ENCODE measurements around the gene TMEM158.

DNA sequence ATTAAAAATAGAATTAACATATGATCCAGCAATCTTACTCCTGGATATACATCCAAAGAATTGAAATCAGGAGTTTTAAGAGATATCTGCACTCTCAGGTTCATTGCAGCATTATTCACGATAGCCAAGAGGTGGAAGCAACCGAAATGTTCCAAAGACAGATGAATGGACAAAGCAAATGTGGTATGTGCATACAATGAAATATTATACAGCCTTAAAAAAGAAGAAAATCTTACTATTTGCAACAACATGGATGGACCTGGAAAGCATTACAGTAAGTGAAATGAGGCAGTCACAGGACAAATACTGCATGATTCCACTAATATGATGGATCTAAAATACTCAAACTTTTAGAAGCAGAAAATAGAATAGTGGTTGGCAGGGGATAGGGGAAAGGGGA is 9.3 kb upstream of the TMEM158 start:
- TF ChIP-seq SIN3A (IDR thresholded peaks at IDR 0.05; ENCODE audit: low read depth, low read length) (no peak), CTCF (IDR thresholded peaks at IDR 0.05 in 2 of 3, conservative IDR thresholded peaks at IDR 0.05 in 1 of 3; ENCODE audit: control insufficient read depth in 2 of 3, extremely low read depth in 1 of 3, insufficient read depth in 1 of 3, low read depth in 3 of 3, low read length in 3 of 3) (no peak), EP300 (IDR thresholded peaks at IDR 0.05; ENCODE audit: borderline replicate concordance in 1 of 2, control insufficient read depth in 1 of 2, low read depth in 2 of 2, low read length in 2 of 2) (no peak), TARDBP (IDR thresholded peaks at IDR 0.05; ENCODE audit: borderline replicate concordance) (no peak), TAF1 (IDR thresholded peaks at IDR 0.05; ENCODE audit: borderline replicate concordance, low read depth, low read length) (no peak), POLR2A (IDR thresholded peaks at IDR 0.05; ENCODE audit: low read depth, low read length) (no peak), ZNF207 (IDR thresholded peaks at IDR 0.05; ENCODE audit: borderline replicate concordance) (no peak), MTA3 (IDR thresholded peaks at IDR 0.05; ENCODE audit: borderline replicate concordance, low read length) (no peak), NRF1 (conservative IDR thresholded peaks at IDR 0.05; ENCODE audit: low read depth, low read length) (no peak)
- TF ChIP-seq, protein P1, sequence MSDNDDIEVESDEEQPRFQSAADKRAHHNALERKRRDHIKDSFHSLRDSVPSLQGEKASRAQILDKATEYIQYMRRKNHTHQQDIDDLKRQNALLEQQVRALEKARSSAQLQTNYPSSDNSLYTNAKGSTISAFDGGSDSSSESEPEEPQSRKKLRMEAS (IDR thresholded peaks at IDR 0.05; ENCODE audit: low read depth, low read length): no peak

Data from GM12878 (cell line).